ENCODE results near the gene BCAS3. TPM values are rescaled to one million over a fixed set of nuclear protein-coding genes. Genes with fewer than 3 reads are reported as not detected.
A peak's percentile ranks its signal among the peaks of the same experiment; 100 is the strongest.

The BCAS3 gene
- total RNA-seq, 4 donors from 2014 or later: 18.2 to 60.6 (median 23.4) TPM

GRCh38 chr17:60641126-60641525 is 36.5 kb upstream of the BCAS3 start:
- intact Hi-C loops (cut with DNase I; ENCODE audit: low total_unique reads) (no loop called here), in situ Hi-C loops (cut with MboI; ENCODE audit: low sequenced_read_pairs in 4 of 4) (loop anchor here in 1 of 4 donors (5.0 to 25.0 kb wide), 2 partner anchors 64 to 179 kb away; no protein-coding TSS in a partner anchor)
- ATAC-seq: no peak
- H3K27me3 ChIP-seq: no peaks in the 10 kb centered on the region
- H3K27ac ChIP-seq: peak overlapping the region in 1 of 4 donors; percentile 1
- no peak for DNase-seq
- peaks cover 0 to 6% of the 10 kb centered on the region in 2 donors for H3K36me3 ChIP-seq
- no peak overlapping the region for H3K4me3 ChIP-seq
- peaks cover 7 to 22% of the 10 kb centered on the region in 2 donors for H3K4me1 ChIP-seq
- H3K9me3 ChIP-seq: no peaks in the 10 kb centered on the region
- no peak for TF ChIP-seq POLR2A (IDR thresholded peaks at IDR 0.05)
- TF ChIP-seq CTCF (IDR thresholded peaks at IDR 0.05 in 4 of 5, conservative IDR thresholded peaks at IDR 0.05 in 1 of 5): no peak

- Histone ChIP-seq H3K27me3 (no peaks in the 10 kb centered on the region), H3K4me3 (no peak overlapping the region), H3K36me3 (peaks cover 0 to 6% of the 10 kb centered on the region in 2 donors), H3K4me1 (peaks cover 7 to 22% of the 10 kb centered on the region in 2 donors), H3K27ac (peak overlapping the region in 2 of 4 donors; percentile 1 to 36), H3K9me3 (no peaks in the 10 kb centered on the region)
- DNase-seq (peak; percentile 31), ATAC-seq (peak; percentile 43 to 62)
- intact Hi-C loops (cut with DNase I; ENCODE audit: low total_unique reads): no loop called here
- TF ChIP-seq CTCF (IDR thresholded peaks at IDR 0.05 in 4 of 5, conservative IDR thresholded peaks at IDR 0.05 in 1 of 5) (peak in 3 of 5 experiments; percentile 23 to 48 (median 27)), POLR2A (IDR thresholded peaks at IDR 0.05) (no peak)
- in situ Hi-C loops (cut with MboI; ENCODE audit: low sequenced_read_pairs in 4 of 4): loop anchor here in 1 of 4 donors (5.0 to 25.0 kb wide), 2 partner anchors 65 to 180 kb away; no protein-coding TSS in a partner anchor
These were observed 35.8 kb upstream of the BCAS3 start for GRCh38 chr17:60641810-60642220.

GRCh38 chr17:60645918-60646523 is 31.6 kb upstream of the BCAS3 start:
- no peak overlapping the region for H3K4me3 ChIP-seq
- H3K27me3 ChIP-seq: no peaks in the 10 kb centered on the region
- TF ChIP-seq POLR2A (IDR thresholded peaks at IDR 0.05) (no peak), CTCF (IDR thresholded peaks at IDR 0.05 in 4 of 5, conservative IDR thresholded peaks at IDR 0.05 in 1 of 5) (no peak)
- no peaks in the 10 kb centered on the region for H3K9me3 ChIP-seq
- H3K4me1 ChIP-seq: peaks cover 7 to 22% of the 10 kb centered on the region in 2 donors
- ATAC-seq (no peak), DNase-seq (no peak)
- in situ Hi-C loops (cut with MboI; ENCODE audit: low sequenced_read_pairs in 4 of 4): loop anchor here in 1 of 4 donors (25.0 kb wide), 1 partner anchor 184 kb away; no protein-coding TSS in a partner anchor
- peaks cover 0 to 23% of the 10 kb centered on the region in 2 donors for H3K36me3 ChIP-seq
- intact Hi-C loops (cut with DNase I; ENCODE audit: low total_unique reads): no loop called here
- peak overlapping the region in 1 of 4 donors; percentile 10 for H3K27ac ChIP-seq

GRCh38 chr17:60646701-60647100 is 30.9 kb upstream of the BCAS3 start:
- Histone ChIP-seq H3K4me3 (no peak overlapping the region), H3K9me3 (no peaks in the 10 kb centered on the region), H3K36me3 (peaks cover 0 to 23% of the 10 kb centered on the region in 2 donors), H3K27me3 (no peaks in the 10 kb centered on the region), H3K4me1 (peaks cover 7 to 22% of the 10 kb centered on the region in 2 donors), H3K27ac (no peak overlapping the region)
- TF ChIP-seq CTCF (IDR thresholded peaks at IDR 0.05 in 4 of 5, conservative IDR thresholded peaks at IDR 0.05 in 1 of 5) (no peak), POLR2A (IDR thresholded peaks at IDR 0.05) (no peak)
- intact Hi-C loops (cut with DNase I; ENCODE audit: low total_unique reads): no loop called here
- in situ Hi-C loops (cut with MboI; ENCODE audit: low sequenced_read_pairs in 4 of 4): loop anchor here in 1 of 4 donors (25.0 kb wide), 1 partner anchor 184 kb away; no protein-coding TSS in a partner anchor
- DNase-seq (no peak), ATAC-seq (no peak)
